PFSK-1 (cell line): Measurements from ENCODE around the gene SOX8.

ENCODE experiments used
- FOXP2 ChIP-seq: optimal IDR thresholded peaks from 2 replicates; pipeline ENCODE3; 2011; ENCODE audit warnings: borderline replicate concordance, control low read depth, inconsistent platforms; ENCODE audit not compliant: insufficient read depth; ENCODE audit errors: extremely low read length, extremely low read depth
- POLR2AphosphoS5 ChIP-seq: IDR thresholded peaks from 2 replicates; pipeline ENCODE4 v1.6.1; 2012; ENCODE audit warnings: low read depth, mild to moderate bottlenecking, control low read depth, low read length, moderate library complexity
- REST ChIP-seq, 2 experiments: IDR thresholded peaks; 2 replicates each; pipeline versions ENCODE4 v1.6.1 to v1.8.0; 2011 to 2012; ENCODE audit warnings: low read depth in 2 of 2, low read length in 2 of 2, control low read depth in 1 of 2, inconsistent platforms in 1 of 2, mild to moderate bottlenecking in 1 of 2, moderate library complexity in 1 of 2; ENCODE audit not compliant: insufficient read depth in 1 of 2
- SIN3A ChIP-seq: IDR thresholded peaks from 2 replicates; pipeline ENCODE4 v1.6.1; 2012; ENCODE audit warnings: mild to moderate bottlenecking, low read length, moderate library complexity, borderline replicate concordance; ENCODE audit not compliant: insufficient read depth
- TAF1 ChIP-seq: IDR thresholded peaks from 2 replicates; pipeline ENCODE4 v1.6.1; 2012; ENCODE audit warnings: low read length, control low read depth, borderline replicate concordance; ENCODE audit not compliant: insufficient read depth

The SOX8 gene

GRCh38 chr16:968620-969019 is 12.9 kb upstream of the SOX8 start:
- TF ChIP-seq REST (IDR thresholded peaks at IDR 0.05; ENCODE audit: insufficient read depth in 1 of 2, low read depth in 2 of 2, low read length in 2 of 2) (no peak), SIN3A (no peak), FOXP2 (no peak), TAF1 (no peak)

DNA sequence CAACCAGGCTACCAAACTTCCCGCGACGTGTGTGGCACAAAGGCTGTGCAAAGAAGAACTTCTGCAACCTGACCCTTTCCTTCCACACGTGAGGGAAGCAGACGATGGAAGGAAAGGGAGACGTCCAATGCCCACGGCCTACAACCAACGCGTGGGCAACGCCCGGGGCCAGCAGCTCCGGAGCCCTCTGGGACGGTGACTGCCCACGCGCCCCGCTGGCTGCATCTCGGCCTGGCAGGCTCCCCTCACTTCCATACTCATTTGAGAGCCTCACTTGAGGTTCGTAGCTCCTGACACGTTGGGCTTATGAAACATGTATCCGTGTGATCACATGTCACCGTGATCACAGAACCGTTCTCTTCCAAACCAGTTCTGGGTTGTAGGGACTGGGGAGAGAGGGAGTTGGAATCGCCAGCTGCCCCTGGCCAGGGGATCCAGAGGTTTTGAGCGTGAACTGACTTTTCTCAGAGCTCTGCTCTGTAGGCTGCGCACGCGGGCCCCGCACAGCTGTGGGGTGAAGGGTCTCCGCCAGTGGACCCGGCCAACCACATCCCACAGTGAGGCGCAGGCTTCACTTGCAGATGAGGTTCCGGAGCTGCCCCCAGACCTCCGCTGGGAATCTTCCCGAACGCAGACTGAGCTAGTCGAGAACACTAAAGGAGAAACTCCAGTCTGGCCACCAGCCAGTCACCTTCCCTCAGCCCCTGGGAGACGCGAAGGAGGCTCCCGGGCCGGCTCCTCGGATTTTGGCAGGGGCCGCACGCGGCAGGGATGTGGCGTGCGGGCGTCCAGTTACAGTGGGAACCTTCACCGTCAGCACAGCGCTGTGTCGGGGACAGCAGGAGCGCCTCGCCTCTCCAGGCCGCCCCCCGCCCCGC is 11.8 kb upstream of the SOX8 start:
- TF ChIP-seq FOXP2 (no peak), TAF1 (no peak), SIN3A (no peak), POLR2AphosphoS5 (no peak), REST (IDR thresholded peaks at IDR 0.05; ENCODE audit: insufficient read depth in 1 of 2, low read depth in 2 of 2, low read length in 2 of 2) (no peak)

GRCh38 chr16:970386-970765 is 11.2 kb upstream of the SOX8 start:
- TF ChIP-seq SIN3A (no peak), FOXP2 (no peak), POLR2AphosphoS5 (no peak), REST (IDR thresholded peaks at IDR 0.05; ENCODE audit: insufficient read depth in 1 of 2, low read depth in 2 of 2, low read length in 2 of 2) (no peak), TAF1 (no peak)

DNA sequence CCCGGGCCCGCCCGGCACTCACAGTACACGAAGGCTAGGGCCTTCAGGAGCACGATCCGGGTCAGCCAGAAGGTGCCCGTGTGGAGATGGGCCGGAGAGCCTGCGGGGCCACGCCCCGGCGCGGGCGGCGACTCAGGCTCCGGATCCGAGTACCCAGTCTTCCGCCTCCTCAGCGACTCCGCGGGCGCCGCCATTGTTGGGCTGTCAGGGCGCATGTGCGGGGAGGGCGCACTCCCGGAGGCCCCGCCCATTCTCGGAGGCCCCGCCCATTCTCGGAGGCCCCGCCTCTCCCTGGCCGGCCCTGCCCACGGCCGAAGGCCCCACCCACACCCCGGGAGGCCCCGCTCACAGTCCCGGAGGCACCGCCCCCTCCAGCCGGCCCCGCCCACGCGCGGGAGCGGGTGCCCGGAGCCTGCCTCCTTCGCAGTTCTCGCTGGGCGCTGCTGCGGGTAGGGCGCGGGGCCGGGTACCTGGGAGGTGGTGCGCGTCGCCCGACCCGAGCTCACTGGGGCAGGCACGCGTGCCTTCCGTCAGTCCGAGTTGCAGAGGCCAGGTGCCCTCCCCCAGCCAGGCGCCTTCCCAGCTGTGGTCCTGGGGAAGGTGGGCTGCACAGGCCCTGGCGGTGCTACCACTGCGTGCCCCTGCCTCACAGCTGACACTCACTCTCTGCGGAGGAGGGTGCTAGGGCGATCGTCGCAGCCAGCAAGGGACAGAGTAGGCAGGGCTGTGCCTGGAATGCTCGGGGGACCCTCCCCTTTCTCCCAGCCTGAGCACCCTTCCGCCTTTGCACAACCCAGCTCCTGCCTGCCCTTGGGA is 10.6 kb upstream of the SOX8 start, which contains the start of gene LMF1:
Gene LMF1, minus strand, starts transcription at position 219 of the 816 bp plus-strand sequence. Its CDS starts 4 bp downstream, at position 215.
- TF ChIP-seq SIN3A: no peak
- TF ChIP-seq POLR2AphosphoS5: peak; percentile 84
- peak; percentile 86 for TF ChIP-seq TAF1
- TF ChIP-seq REST (IDR thresholded peaks at IDR 0.05; ENCODE audit: insufficient read depth in 1 of 2, low read depth in 2 of 2, low read length in 2 of 2): no peak
- TF ChIP-seq FOXP2: no peak
